ENCODE results near the gene AMPD1.

- TF ChIP-seq, protein P1, sequence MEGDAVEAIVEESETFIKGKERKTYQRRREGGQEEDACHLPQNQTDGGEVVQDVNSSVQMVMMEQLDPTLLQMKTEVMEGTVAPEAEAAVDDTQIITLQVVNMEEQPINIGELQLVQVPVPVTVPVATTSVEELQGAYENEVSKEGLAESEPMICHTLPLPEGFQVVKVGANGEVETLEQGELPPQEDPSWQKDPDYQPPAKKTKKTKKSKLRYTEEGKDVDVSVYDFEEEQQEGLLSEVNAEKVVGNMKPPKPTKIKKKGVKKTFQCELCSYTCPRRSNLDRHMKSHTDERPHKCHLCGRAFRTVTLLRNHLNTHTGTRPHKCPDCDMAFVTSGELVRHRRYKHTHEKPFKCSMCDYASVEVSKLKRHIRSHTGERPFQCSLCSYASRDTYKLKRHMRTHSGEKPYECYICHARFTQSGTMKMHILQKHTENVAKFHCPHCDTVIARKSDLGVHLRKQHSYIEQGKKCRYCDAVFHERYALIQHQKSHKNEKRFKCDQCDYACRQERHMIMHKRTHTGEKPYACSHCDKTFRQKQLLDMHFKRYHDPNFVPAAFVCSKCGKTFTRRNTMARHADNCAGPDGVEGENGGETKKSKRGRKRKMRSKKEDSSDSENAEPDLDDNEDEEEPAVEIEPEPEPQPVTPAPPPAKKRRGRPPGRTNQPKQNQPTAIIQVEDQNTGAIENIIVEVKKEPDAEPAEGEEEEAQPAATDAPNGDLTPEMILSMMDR (IDR thresholded peaks at IDR 0.05), result no peak
- no peak for TF ChIP-seq EP300 (IDR thresholded peaks at IDR 0.05)
- no peak for TF ChIP-seq POLR2A (IDR thresholded peaks at IDR 0.05)
Observed at GRCh38 chr1:114668784-114669561, 26.4 kb downstream of the AMPD1 start.

Measured in ovary (tissue), 3 donors.